Natural killer cell (primary cell): Measurements from ENCODE around the gene FGGY. TPM values are rescaled to one million over a fixed set of nuclear protein-coding genes. Genes with fewer than 3 reads are reported as not detected.

Experiments used
- ATAC-seq, 3 donors: fragments of 150-1000 bp in 2 of 3; fragments of 200-7000 bp in 1 of 3; cut with Tn5 transposase; 1 replicate in 1 of 3; 2 replicates in 2 of 3; pipeline ENCODE4 v1.10.0; 2021; ENCODE audit warnings: mild to moderate bottlenecking in 2 of 3, moderate library complexity in 2 of 3
- DNase-seq, 2 donors: peaks; one replicate each; pipeline versions ENCODE4 v3.0.0 to v3.0.0-alpha.2; 2013 to 2021; ENCODE audit warnings: mixed read lengths in 1 of 2
- H3K27ac ChIP-seq: one replicate; pipeline ENCODE4 v1.5.1; 2013; ENCODE audit warnings: mild to moderate bottlenecking, low read length
- H3K27me3 ChIP-seq: one replicate; pipeline ENCODE4 v1.6.1; 2013; ENCODE audit warnings: low read length; ENCODE audit not compliant: control insufficient read depth, insufficient read depth
- H3K36me3 ChIP-seq: one replicate; pipeline ENCODE4 v1.6.1; 2013; ENCODE audit warnings: low read length; ENCODE audit not compliant: control insufficient read depth, insufficient read depth
- H3K4me1 ChIP-seq: one replicate; pipeline ENCODE4 v1.6.1; 2013; ENCODE audit warnings: low read length; ENCODE audit not compliant: control insufficient read depth, insufficient read depth
- H3K4me3 ChIP-seq: one replicate; pipeline ENCODE4 v1.5.1; 2013; ENCODE audit warnings: low read length
- H3K9me3 ChIP-seq: one replicate; pipeline ENCODE4 v1.6.1; 2013; ENCODE audit warnings: low read length; ENCODE audit not compliant: control insufficient read depth, insufficient read depth
- H3K27ac Mint-ChIP-seq, 2 donors: one replicate each; pipeline ENCODE4 v1.8.0; 2022; ENCODE audit warnings: mild to moderate bottlenecking in 2 of 2, mixed read lengths in 2 of 2, moderate library complexity in 1 of 2
- H3K27me3 Mint-ChIP-seq, 2 donors: one replicate each; pipeline ENCODE4 v1.8.0; 2022; ENCODE audit warnings: low read depth in 2 of 2, mixed read lengths in 2 of 2
- H3K36me3 Mint-ChIP-seq: one replicate; pipeline ENCODE4 v1.8.0; 2022; ENCODE audit warnings: mixed read lengths
- H3K4me1 Mint-ChIP-seq, 2 donors: one replicate each; pipeline ENCODE4 v1.8.0; 2022; ENCODE audit warnings: mixed read lengths in 2 of 2
- H3K4me3 Mint-ChIP-seq: one replicate; pipeline ENCODE4 v1.8.0; 2022; ENCODE audit warnings: mild to moderate bottlenecking, moderate library complexity, mixed read lengths
- H3K9me3 Mint-ChIP-seq, 2 donors: one replicate each; pipeline ENCODE4 v1.8.0; 2022; ENCODE audit warnings: mixed read lengths in 2 of 2
- WGBS: methylation state at CpG from one replicate; pipeline ENCODE4 v1.1.7; 2013; ENCODE audit warnings: missing lambda C conversion rate; ENCODE audit not compliant: insufficient coverage; 5-methylcytosine and 5-hydroxymethylcytosine counted together
- intact Hi-C: fragments of 100-400 bp; cut with micrococcal nuclease; formaldehyde crosslinking; loops from one replicate; pipeline ENCODE4 v1.14.2; 2022
- total RNA-seq, 4 donors: library from RNA; stranded (reverse); fragments of 120-200 nt in 1 of 4; gene quantifications; one replicate each; pipeline versions ENCODE4 v1.2.3 to v1.2.4, GENCODE V29; 2013 to 2022
- TF ChIP-seq, protein P1 (sequence below): fragments of 200-600 bp; IDR thresholded peaks from one replicate; pipeline ENCODE4 v1.8.0; 2022; ENCODE audit warnings: antibody characterized with exemption

The FGGY gene
- total RNA-seq, 3 donors from 2014 or later (not counting 1 experiment from before 2014, with no cell fraction given) = 21.8 to 31.5 (median 21.8) TPM

DNA sequence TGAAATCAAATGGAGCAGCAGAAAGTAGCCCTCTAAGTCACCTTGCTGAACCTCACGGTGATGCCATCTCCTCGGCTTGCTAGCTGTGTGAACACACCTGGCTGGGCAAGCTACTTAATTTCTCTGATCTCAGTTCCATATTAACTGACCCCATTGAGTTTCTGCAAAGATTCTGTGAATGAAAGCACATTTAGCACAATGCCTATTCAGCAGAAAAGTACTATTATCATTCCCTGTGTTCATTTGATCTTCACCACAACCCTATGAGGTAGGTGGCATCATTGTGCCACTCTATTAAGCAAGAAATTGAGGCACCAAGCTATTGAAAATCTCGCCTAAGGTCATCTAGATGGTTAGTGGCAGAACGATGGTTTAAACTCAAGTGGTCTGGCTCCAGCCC is 387.8 kb downstream of the FGGY start:
- no peak overlapping the region for H3K4me3 Mint-ChIP-seq
- Histone ChIP-seq H3K27me3 (no peaks in the 10 kb centered on the region), H3K36me3 (no peaks in the 10 kb centered on the region), H3K4me1 (no peaks in the 10 kb centered on the region), H3K27ac (no peak overlapping the region), H3K4me3 (no peak overlapping the region), H3K9me3 (no peaks in the 10 kb centered on the region)
- WGBS = 84% methylated on average over 4 of the region's 4 CpGs
- TF ChIP-seq, protein P1, sequence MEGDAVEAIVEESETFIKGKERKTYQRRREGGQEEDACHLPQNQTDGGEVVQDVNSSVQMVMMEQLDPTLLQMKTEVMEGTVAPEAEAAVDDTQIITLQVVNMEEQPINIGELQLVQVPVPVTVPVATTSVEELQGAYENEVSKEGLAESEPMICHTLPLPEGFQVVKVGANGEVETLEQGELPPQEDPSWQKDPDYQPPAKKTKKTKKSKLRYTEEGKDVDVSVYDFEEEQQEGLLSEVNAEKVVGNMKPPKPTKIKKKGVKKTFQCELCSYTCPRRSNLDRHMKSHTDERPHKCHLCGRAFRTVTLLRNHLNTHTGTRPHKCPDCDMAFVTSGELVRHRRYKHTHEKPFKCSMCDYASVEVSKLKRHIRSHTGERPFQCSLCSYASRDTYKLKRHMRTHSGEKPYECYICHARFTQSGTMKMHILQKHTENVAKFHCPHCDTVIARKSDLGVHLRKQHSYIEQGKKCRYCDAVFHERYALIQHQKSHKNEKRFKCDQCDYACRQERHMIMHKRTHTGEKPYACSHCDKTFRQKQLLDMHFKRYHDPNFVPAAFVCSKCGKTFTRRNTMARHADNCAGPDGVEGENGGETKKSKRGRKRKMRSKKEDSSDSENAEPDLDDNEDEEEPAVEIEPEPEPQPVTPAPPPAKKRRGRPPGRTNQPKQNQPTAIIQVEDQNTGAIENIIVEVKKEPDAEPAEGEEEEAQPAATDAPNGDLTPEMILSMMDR = no peak
- no peak for DNase-seq
- ATAC-seq = no peak
- no peak overlapping the region for H3K27ac Mint-ChIP-seq
- intact Hi-C loops = no loop called here
- no peaks in the 10 kb centered on the region for H3K4me1 Mint-ChIP-seq
- H3K36me3 Mint-ChIP-seq = no peaks in the 10 kb centered on the region
- no peaks in the 10 kb centered on the region for H3K9me3 Mint-ChIP-seq
- H3K27me3 Mint-ChIP-seq = no peaks in the 10 kb centered on the region

DNA sequence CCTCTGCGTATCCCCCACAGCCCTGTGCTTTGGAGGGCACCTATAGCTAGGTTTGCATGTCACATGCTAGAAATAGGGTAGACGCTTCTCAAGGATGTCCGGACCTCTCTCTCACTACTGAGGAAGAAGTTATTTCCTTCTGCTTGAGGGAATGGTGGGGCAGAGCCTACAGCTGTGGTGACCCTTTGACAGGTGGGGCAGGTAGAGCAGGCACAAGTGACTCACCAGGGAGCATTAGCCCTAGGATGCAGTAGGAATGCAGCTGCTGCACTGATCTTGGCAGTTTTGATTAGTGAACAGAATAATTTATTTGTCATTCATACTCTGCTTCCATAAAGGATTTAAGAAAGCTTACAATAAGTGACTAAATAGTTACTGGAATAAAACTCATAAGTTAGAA is 388.2 kb downstream of the FGGY start:
- no peak overlapping the region for H3K27ac Mint-ChIP-seq
- H3K4me3 ChIP-seq = no peak overlapping the region
- ATAC-seq (no peak), DNase-seq (no peak)
- H3K27me3 Mint-ChIP-seq = no peaks in the 10 kb centered on the region
- H3K4me3 Mint-ChIP-seq = no peak overlapping the region
- H3K9me3 Mint-ChIP-seq = no peaks in the 10 kb centered on the region
- TF ChIP-seq, protein P1 = no peak
- WGBS = 93% methylated on average over 3 of the region's 3 CpGs
- H3K27ac ChIP-seq = no peak overlapping the region
- H3K4me1 Mint-ChIP-seq = no peaks in the 10 kb centered on the region
- no peaks in the 10 kb centered on the region for H3K4me1 ChIP-seq
- intact Hi-C loops = no loop called here
- no peaks in the 10 kb centered on the region for H3K36me3 Mint-ChIP-seq
- H3K27me3 ChIP-seq = no peaks in the 10 kb centered on the region
- H3K9me3 ChIP-seq = no peaks in the 10 kb centered on the region
- no peaks in the 10 kb centered on the region for H3K36me3 ChIP-seq

DNA sequence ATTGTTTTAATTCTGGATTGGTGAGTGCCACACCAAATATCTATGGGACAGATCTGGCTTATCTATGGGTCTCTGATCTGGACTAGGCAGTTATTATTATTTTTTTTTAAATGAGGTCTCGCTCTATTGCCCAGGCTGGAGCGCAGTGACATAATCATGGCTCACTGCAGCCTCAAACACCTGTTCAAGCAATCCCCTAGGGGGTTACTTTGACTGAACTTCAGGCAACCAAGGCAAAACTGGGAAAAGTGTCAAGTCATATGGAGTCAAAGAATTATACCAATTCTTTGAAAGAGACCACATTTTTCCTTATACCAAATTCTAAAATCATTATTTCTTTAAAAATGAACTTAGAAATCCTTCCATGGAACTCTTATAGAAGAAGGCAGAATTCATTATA is 388.8 kb downstream of the FGGY start:
- Histone ChIP-seq H3K36me3 (no peaks in the 10 kb centered on the region), H3K9me3 (no peaks in the 10 kb centered on the region), H3K27ac (no peak overlapping the region), H3K4me1 (no peaks in the 10 kb centered on the region), H3K4me3 (no peak overlapping the region), H3K27me3 (no peaks in the 10 kb centered on the region)
- Mint-ChIP-seq H3K27me3 (no peaks in the 10 kb centered on the region), H3K36me3 (no peaks in the 10 kb centered on the region), H3K9me3 (no peaks in the 10 kb centered on the region), H3K4me1 (no peaks in the 10 kb centered on the region), H3K27ac (no peak overlapping the region), H3K4me3 (no peak overlapping the region)
- no peak for ATAC-seq
- no peak for DNase-seq
- TF ChIP-seq, protein P1 = no peak
- intact Hi-C loops = no loop called here
- WGBS = 100% methylated on average over 2 of the region's 2 CpGs

DNA sequence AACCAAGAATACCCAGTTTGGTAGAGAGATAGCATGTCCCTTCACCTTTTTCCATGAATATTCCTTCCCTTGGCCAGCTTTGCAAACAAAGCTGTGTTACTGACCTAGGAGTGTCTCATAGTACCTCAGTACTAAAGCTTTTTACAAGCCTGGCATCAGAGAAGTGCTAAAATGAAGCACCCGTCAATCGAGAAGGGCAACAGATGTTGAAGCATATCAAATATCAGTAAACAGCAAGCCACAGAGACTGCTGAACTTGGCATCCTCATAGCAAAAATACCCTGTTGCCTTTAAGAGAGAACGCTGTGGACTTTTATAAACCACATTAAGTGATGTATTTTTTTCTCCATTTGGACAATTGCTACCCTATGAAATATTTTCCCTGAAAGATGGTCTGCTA is 389.3 kb downstream of the FGGY start:
- H3K27me3 Mint-ChIP-seq = no peaks in the 10 kb centered on the region
- no peak for DNase-seq
- no peaks in the 10 kb centered on the region for H3K36me3 ChIP-seq
- H3K36me3 Mint-ChIP-seq = no peaks in the 10 kb centered on the region
- H3K9me3 ChIP-seq = no peaks in the 10 kb centered on the region
- no peaks in the 10 kb centered on the region for H3K4me1 ChIP-seq
- H3K27ac ChIP-seq = no peak overlapping the region
- no peaks in the 10 kb centered on the region for H3K9me3 Mint-ChIP-seq
- no peak overlapping the region for H3K27ac Mint-ChIP-seq
- H3K4me3 ChIP-seq = no peak overlapping the region
- TF ChIP-seq, protein P1 = no peak
- 78% methylated on average over 3 of the region's 3 CpGs for WGBS
- H3K4me3 Mint-ChIP-seq = no peak overlapping the region
- no peaks in the 10 kb centered on the region for H3K27me3 ChIP-seq
- intact Hi-C loops = no loop called here
- no peak for ATAC-seq
- H3K4me1 Mint-ChIP-seq = no peaks in the 10 kb centered on the region
